Psoas muscle (tissue), 8 donors: ENCODE measurements around the gene DPP9. TPM values are rescaled to one million over a fixed set of nuclear protein-coding genes. Genes with fewer than 3 reads are reported as not detected.

Experiments used
- ATAC-seq, 4 donors: fragments of 200-7000 bp; cut with Tn5 transposase; one replicate each; pipeline ENCODE4 v1.9.1; 2020; ENCODE audit warnings: moderate library complexity in 3 of 4, mild to moderate bottlenecking in 2 of 4
- DNase-seq, 2 donors: peaks; one replicate each; pipeline ENCODE4 v3.0.0-alpha.2; 2020
- H3K27ac ChIP-seq: fragments of 200-600 bp; one replicate; pipeline ENCODE4 v1.8.0; 2022
- H3K27me3 ChIP-seq, 3 donors: fragments of 200-600 bp in 1 of 3; one replicate each; pipeline versions ENCODE4 v1.6.1 to v1.8.0; 2013 to 2022; ENCODE audit warnings: low read length in 2 of 3, mild to moderate bottlenecking in 2 of 3, moderate library complexity in 1 of 3; ENCODE audit not compliant: insufficient read depth in 3 of 3
- H3K36me3 ChIP-seq, 2 donors: fragments of 200-600 bp in 1 of 2; one replicate each; pipeline versions ENCODE4 v1.6.1 to v1.8.0; 2013 to 2022; ENCODE audit warnings: low read depth in 1 of 2, mild to moderate bottlenecking in 1 of 2, moderate library complexity in 1 of 2; ENCODE audit not compliant: insufficient read depth in 1 of 2
- H3K4me1 ChIP-seq: fragments of 200-600 bp; one replicate; pipeline ENCODE4 v1.8.0; 2022
- H3K4me3 ChIP-seq: fragments of 200-600 bp; one replicate; pipeline ENCODE4 v1.8.0; 2022; ENCODE audit warnings: mild to moderate bottlenecking
- H3K9me3 ChIP-seq: fragments of 200-600 bp; one replicate; pipeline ENCODE4 v1.8.0; 2022
- WGBS, 3 donors: extraction: QIAGEN DNeasy Blood & Tissue Kit; methylation state at CpG; one replicate each; pipeline versions ENCODE4 v1.1.6 to v1.1.7; 2013; 5-methylcytosine and 5-hydroxymethylcytosine counted together
- intact Hi-C, 2 donors: fragments of 100-400 bp; cut with DNase I; formaldehyde crosslinking; loops; one replicate each; pipeline versions ENCODE4 v1.11.0 to v1.14.2; 2022
- polyA plus RNA-seq, 3 donors: library from polyadenylated mRNA; stranded (reverse); fragments of 200-250 nt; gene quantifications; one replicate each; pipeline ENCODE4 v1.2.3, GENCODE V29; 2013
- total RNA-seq, 4 donors: library from RNA; stranded (reverse); fragmentation: NEBNext Ultra II Directional in 2 of 4; extraction: Animal tissue kit (Norgen Biotek cat#: 25700) in 2 of 4; gene quantifications; one replicate each; pipeline versions ENCODE4 v1.2.1 to v1.2.4, GENCODE V29; 2021 to 2023
- TF ChIP-seq, protein P1 (sequence below): fragments of 200-600 bp; IDR thresholded peaks from one replicate; pipeline ENCODE4 v1.8.0; 2022; ENCODE audit warnings: antibody characterized with exemption
- donor health status: healthy with polysubstance abuse.
- donor health status: DM: no; HTN: no; CAD: no; lungs with moderate emphysema.
- donor health status: Bipolar disorder and iron deficiency.
- donor health status: healthy.
- donor health status: DM: yes; HTN: yes; CAD: no.
- donor health status: DM: no; HTN: no; CAD: no.
- donor health status: DM: no; HTN: no; CAD: no.
- donor health status: DM: yes; HTN: yes; CAD: no.

Gene DPP9
- total and polyA plus RNA-seq, 7 donors: 55.9 to 138 (median 90.3) TPM

DNA sequence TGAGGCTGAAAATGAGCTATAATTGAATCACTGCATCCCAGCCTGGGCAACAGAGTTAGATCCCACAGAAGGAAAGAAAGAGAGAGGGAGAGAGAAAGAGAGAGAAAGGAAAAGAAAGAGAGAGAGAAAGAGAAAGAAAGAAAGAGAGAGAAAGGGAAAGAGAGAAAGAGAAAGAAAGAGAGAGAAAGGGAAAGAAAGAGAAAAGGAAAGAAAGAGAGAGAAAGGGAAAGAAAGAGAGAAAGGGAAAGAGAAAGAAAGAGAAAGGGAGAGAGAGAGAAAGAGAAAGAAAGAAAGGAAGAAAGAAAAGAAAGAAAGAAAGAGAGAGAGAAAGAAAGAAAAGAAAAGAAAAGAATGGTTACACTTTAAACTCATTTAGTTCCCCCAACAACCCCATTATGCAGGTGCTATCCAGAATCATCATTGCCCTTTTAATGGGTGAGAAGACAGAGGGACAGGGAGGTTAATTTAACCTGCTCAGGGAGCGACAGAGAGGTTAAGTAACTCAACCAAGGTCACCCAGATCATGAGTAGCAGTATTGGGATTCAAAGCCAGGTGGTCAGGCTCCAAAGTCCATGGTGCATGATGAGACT is 10.2 kb upstream of the DPP9 start:
- no peak overlapping the region for H3K4me3 ChIP-seq
- H3K36me3 ChIP-seq: no peaks in the 10 kb centered on the region
- no peak overlapping the region for H3K27ac ChIP-seq
- peaks cover 5% of the 10 kb centered on the region for H3K4me1 ChIP-seq
- peaks cover 0 to 2% (median 0%) of the 10 kb centered on the region in 3 donors for H3K27me3 ChIP-seq
- no peaks in the 10 kb centered on the region for H3K9me3 ChIP-seq
- TF ChIP-seq, protein P1, sequence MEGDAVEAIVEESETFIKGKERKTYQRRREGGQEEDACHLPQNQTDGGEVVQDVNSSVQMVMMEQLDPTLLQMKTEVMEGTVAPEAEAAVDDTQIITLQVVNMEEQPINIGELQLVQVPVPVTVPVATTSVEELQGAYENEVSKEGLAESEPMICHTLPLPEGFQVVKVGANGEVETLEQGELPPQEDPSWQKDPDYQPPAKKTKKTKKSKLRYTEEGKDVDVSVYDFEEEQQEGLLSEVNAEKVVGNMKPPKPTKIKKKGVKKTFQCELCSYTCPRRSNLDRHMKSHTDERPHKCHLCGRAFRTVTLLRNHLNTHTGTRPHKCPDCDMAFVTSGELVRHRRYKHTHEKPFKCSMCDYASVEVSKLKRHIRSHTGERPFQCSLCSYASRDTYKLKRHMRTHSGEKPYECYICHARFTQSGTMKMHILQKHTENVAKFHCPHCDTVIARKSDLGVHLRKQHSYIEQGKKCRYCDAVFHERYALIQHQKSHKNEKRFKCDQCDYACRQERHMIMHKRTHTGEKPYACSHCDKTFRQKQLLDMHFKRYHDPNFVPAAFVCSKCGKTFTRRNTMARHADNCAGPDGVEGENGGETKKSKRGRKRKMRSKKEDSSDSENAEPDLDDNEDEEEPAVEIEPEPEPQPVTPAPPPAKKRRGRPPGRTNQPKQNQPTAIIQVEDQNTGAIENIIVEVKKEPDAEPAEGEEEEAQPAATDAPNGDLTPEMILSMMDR: no peak
- WGBS, 3 donors: 48 to 73% (median 49%) methylated on average over 1 of the region's 1 CpG
- no peak for ATAC-seq
- no peak for DNase-seq
- intact Hi-C loops: loop anchor here (1.0 to 10.0 kb wide), 6 partner anchors 53 to 181 kb away; no protein-coding TSS in a partner anchor

DNA sequence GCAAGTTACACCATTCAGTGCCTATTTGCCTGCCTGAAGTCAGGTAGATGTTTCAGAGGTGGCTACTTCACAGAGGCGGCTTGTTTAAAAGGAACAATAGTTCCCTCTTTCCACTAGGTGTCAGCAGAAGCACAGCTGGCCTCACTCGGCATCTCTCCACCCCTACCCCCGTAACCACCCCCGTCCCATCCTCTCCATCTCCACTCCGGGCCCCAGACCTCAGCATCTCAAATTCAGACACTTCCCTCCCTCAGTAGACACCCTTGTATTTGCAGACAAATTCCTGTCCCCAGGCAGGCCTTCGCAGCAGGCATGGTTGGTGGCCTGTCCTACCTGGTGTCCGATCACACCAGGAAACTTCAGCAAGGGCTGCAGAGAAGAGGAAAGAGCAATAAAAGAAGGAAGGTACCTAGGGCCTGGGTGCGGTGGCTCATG is 9.1 kb upstream of the DPP9 start:
- no peak overlapping the region for H3K4me3 ChIP-seq
- no peaks in the 10 kb centered on the region for H3K9me3 ChIP-seq
- peaks cover 5% of the 10 kb centered on the region for H3K4me1 ChIP-seq
- peak in 1 of 2 donors; percentile 74 for DNase-seq
- H3K27ac ChIP-seq: no peak overlapping the region
- TF ChIP-seq, protein P1: peak; percentile 75
- 14 to 17% (median 15%) methylated on average over 8 of the region's 8 CpGs for WGBS, 3 donors
- no peaks in the 10 kb centered on the region for H3K36me3 ChIP-seq
- no peaks in the 10 kb centered on the region for H3K27me3 ChIP-seq
- ATAC-seq: peak; percentile 89 to 94 (median 90)
- intact Hi-C loops: loop anchor here (1.0 to 10.0 kb wide), 6 partner anchors 55 to 182 kb away; no protein-coding TSS in a partner anchor

GRCh38 chr19:4730740-4731171 is 7.1 kb upstream of the DPP9 start:
- TF ChIP-seq, protein P1: peak; percentile 37
- Histone ChIP-seq H3K4me1 (peaks cover 5% of the 10 kb centered on the region), H3K27ac (no peak overlapping the region), H3K4me3 (no peak overlapping the region), H3K9me3 (no peaks in the 10 kb centered on the region), H3K36me3 (no peaks in the 10 kb centered on the region), H3K27me3 (no peaks in the 10 kb centered on the region)
- 95 to 100% (median 100%) methylated on average over 1 of the region's 1 CpG for WGBS, 3 donors
- ATAC-seq (peak; percentile 35 to 59 (median 54)), DNase-seq (no peak)
- intact Hi-C loops: loop anchor here (5.0 to 10.0 kb wide), 4 partner anchors 57 to 184 kb away; no protein-coding TSS in a partner anchor

- ATAC-seq (no peak), DNase-seq (no peak)
- Histone ChIP-seq H3K36me3 (no peaks in the 10 kb centered on the region), H3K27me3 (no peaks in the 10 kb centered on the region), H3K4me3 (no peak overlapping the region), H3K4me1 (peaks cover 8% of the 10 kb centered on the region), H3K9me3 (no peaks in the 10 kb centered on the region), H3K27ac (no peak overlapping the region)
- TF ChIP-seq, protein P1: no peak
- 81 to 86% (median 82%) methylated on average over 10 of the region's 10 CpGs for WGBS, 3 donors
- intact Hi-C loops: no loop called here
Observed at GRCh38 chr19:4728871-4729270, 5.2 kb upstream of the DPP9 start.
